ENCODE data around the gene NMUR1. TPM values are rescaled to one million over a fixed set of nuclear protein-coding genes. Genes with fewer than 3 reads are reported as not detected.

The NMUR1 gene
- total RNA-seq, 1 experiment from 2014 or later: not detected

- H3K4me1 Mint-ChIP-seq (ENCODE audit: low read depth, unreplicated experiment): no peaks in the 10 kb centered on the region
- no peaks in the 10 kb centered on the region for H3K27me3 Mint-ChIP-seq (ENCODE audit: insufficient read depth, unreplicated experiment)
- no peak overlapping the region for H3K4me3 Mint-ChIP-seq (ENCODE audit: unreplicated experiment)
- TF ChIP-seq CTCF (IDR thresholded peaks at IDR 0.05; ENCODE audit: insufficient read depth in 1 of 2, low read depth in 1 of 2, low read length in 1 of 2, severe bottlenecking in 1 of 2, unreplicated experiment in 1 of 2): no peak
- peaks cover 10% of the 10 kb centered on the region for H3K9me3 Mint-ChIP-seq (ENCODE audit: unreplicated experiment)
- no peaks in the 10 kb centered on the region for H3K4me1 ChIP-seq
- intact Hi-C loops (cut with micrococcal nuclease; ENCODE audit: unreplicated experiment): no loop called here
- H3K36me3 ChIP-seq (ENCODE audit: control insufficient read depth, insufficient read depth, low read length): no peaks in the 10 kb centered on the region
- no peaks in the 10 kb centered on the region for H3K36me3 Mint-ChIP-seq (ENCODE audit: insufficient read depth, unreplicated experiment)
- H3K27ac Mint-ChIP-seq (ENCODE audit: unreplicated experiment): no peak overlapping the region
- CTCF ChIA-PET: interaction anchor here (0.8 kb wide), 1 partner anchor 18 kb away, joined by 3 read pairs; no protein-coding TSS in a partner anchor
- POLR2A ChIA-PET: no interaction called here
- no peaks in the 10 kb centered on the region for H3K27me3 ChIP-seq (replicated peaks; ENCODE audit: control insufficient read depth, insufficient read depth, low read length)
- H3K4me3 ChIP-seq (ENCODE audit: low read depth, low read length): no peak overlapping the region
- BruUV-seq (replicated peaks): no TSS peak
- no peak for DNase-seq
- H3K9me3 ChIP-seq: no peaks in the 10 kb centered on the region
Observed at GRCh38 chr2:231545105-231545902, 15.1 kb upstream of the NMUR1 start.

GRCh38 chr2:231542136-231542535 is 11.9 kb upstream of the NMUR1 start:
- no peak overlapping the region for H3K4me3 Mint-ChIP-seq (ENCODE audit: unreplicated experiment)
- no peaks in the 10 kb centered on the region for H3K9me3 ChIP-seq
- intact Hi-C loops (cut with micrococcal nuclease; ENCODE audit: unreplicated experiment): no loop called here

GRCh38 chr2:231541645-231542044 is 11.4 kb upstream of the NMUR1 start:
- Histone ChIP-seq H3K36me3 (ENCODE audit: control insufficient read depth, insufficient read depth, low read length) (no peaks in the 10 kb centered on the region), H3K4me3 (ENCODE audit: low read depth, low read length) (no peak overlapping the region), H3K27me3 (replicated peaks; ENCODE audit: control insufficient read depth, insufficient read depth, low read length) (no peaks in the 10 kb centered on the region), H3K4me1 (peaks cover 22% of the 10 kb centered on the region), H3K9me3 (no peaks in the 10 kb centered on the region)
- POLR2A ChIA-PET: no interaction called here
- DNase-seq: no peak
- BruUV-seq (replicated peaks): no TSS peak
- Mint-ChIP-seq H3K4me1 (ENCODE audit: low read depth, unreplicated experiment) (peaks cover 7% of the 10 kb centered on the region), H3K27ac (ENCODE audit: unreplicated experiment) (no peak overlapping the region), H3K9me3 (ENCODE audit: unreplicated experiment) (peaks cover 10% of the 10 kb centered on the region), H3K36me3 (ENCODE audit: insufficient read depth, unreplicated experiment) (no peaks in the 10 kb centered on the region), H3K27me3 (ENCODE audit: insufficient read depth, unreplicated experiment) (no peaks in the 10 kb centered on the region), H3K4me3 (ENCODE audit: unreplicated experiment) (no peak overlapping the region)
- intact Hi-C loops (cut with micrococcal nuclease; ENCODE audit: unreplicated experiment): no loop called here
- no peak for TF ChIP-seq CTCF (IDR thresholded peaks at IDR 0.05; ENCODE audit: insufficient read depth in 1 of 2, low read depth in 1 of 2, low read length in 1 of 2, severe bottlenecking in 1 of 2, unreplicated experiment in 1 of 2)
- CTCF ChIA-PET: interaction anchor here (0.5 kb wide), 1 partner anchor 260 kb away, joined by 4 read pairs; no protein-coding TSS in a partner anchor

More at GRCh38 chr2:231542136-231542535, 11.9 kb upstream of the NMUR1 start:
- Mint-ChIP-seq H3K4me1 (ENCODE audit: low read depth, unreplicated experiment) (peaks cover 7% of the 10 kb centered on the region), H3K27me3 (ENCODE audit: insufficient read depth, unreplicated experiment) (no peaks in the 10 kb centered on the region), H3K27ac (ENCODE audit: unreplicated experiment) (no peak overlapping the region), H3K36me3 (ENCODE audit: insufficient read depth, unreplicated experiment) (no peaks in the 10 kb centered on the region), H3K9me3 (ENCODE audit: unreplicated experiment) (peaks cover 10% of the 10 kb centered on the region)
- DNase-seq: no peak
- BruUV-seq (replicated peaks): no TSS peak
- H3K4me3 ChIP-seq (ENCODE audit: low read depth, low read length): no peak overlapping the region
- no peaks in the 10 kb centered on the region for H3K27me3 ChIP-seq (replicated peaks; ENCODE audit: control insufficient read depth, insufficient read depth, low read length)
- CTCF ChIA-PET: no interaction called here
- TF ChIP-seq CTCF (IDR thresholded peaks at IDR 0.05; ENCODE audit: insufficient read depth in 1 of 2, low read depth in 1 of 2, low read length in 1 of 2, severe bottlenecking in 1 of 2, unreplicated experiment in 1 of 2): no peak
- peaks cover 21% of the 10 kb centered on the region for H3K4me1 ChIP-seq
- POLR2A ChIA-PET: no interaction called here
- no peaks in the 10 kb centered on the region for H3K36me3 ChIP-seq (ENCODE audit: control insufficient read depth, insufficient read depth, low read length)
